ENCODE data around the gene CERT1.
"Not testable (repeated sequence)": the region's sequence is repeated elsewhere in the genome, so short reads cannot be mapped to it uniquely, and the experiment has no call there.

The CERT1 gene

DNA sequence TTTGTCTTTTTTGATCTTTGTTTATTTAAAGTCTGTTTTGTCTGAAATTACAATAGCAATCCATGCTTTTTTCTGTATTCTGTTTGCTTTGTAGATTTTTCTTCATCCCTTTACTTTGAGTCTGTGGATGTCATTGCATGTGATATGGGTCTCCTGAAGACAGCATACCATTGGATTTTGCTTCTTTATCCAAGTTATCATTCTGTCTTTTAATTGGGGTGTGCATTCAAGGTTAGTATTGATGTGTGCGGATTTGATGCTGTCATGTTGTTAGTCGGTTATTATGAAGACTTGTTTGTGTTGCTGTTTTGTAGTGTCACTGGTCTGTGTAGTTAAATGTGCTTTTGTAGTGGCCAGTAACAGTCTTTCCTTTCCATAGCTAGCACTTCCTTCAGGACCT lies 23.3 kb upstream of the CERT1 start:
- DNase-seq (ENCODE audit: insufficient read length, low spot score) (no peak), FAIRE-seq (peak; percentile 45)
- no peak for TF ChIP-seq POLR2A (IDR thresholded peaks at IDR 0.05; ENCODE audit: low read depth, low read length)

DNA sequence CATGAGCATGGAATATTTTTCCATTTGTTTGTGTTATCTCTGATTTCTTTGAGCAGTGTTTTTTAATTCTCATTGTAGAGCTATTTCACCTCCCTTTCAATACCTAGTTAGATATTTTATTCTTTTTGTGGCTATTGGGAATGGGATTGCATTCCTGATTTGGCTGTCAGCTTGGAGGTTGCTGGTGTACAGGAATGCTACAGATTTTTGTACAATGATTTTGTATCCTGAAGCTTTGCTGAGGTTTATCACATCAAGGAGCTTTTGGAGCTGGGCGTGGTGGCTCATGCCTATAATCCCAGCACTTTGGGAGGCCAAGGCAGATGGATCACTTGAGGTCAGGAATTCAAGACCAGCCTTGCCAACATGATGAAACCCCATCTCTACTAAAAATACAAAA lies 22.3 kb upstream of the CERT1 start:
- not testable (repeated sequence) for DNase-seq (ENCODE audit: insufficient read length, low spot score); FAIRE-seq

DNA sequence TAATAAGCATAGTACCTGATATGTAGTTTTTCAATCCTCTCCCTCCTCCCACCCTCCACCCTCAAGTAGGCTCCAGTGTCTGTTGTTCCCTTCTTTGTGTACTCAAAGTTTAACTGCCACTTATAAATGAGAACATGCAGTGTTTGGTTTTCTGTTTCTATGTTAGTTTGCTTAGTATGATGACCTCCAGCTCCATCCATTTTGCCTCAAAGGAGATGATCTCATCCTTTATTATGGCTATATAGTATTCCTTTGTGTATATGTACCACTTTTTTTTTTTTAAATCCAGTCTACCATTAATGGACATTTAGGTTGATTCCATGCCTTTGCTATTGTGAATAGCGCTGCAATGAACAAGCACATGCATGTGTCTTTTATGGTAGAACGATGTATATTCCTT lies 20.8 kb upstream of the CERT1 start:
- no peak for FAIRE-seq
- no peak for DNase-seq (ENCODE audit: insufficient read length, low spot score)
- TF ChIP-seq POLR2A (IDR thresholded peaks at IDR 0.05; ENCODE audit: low read depth, low read length), result no peak

DNA sequence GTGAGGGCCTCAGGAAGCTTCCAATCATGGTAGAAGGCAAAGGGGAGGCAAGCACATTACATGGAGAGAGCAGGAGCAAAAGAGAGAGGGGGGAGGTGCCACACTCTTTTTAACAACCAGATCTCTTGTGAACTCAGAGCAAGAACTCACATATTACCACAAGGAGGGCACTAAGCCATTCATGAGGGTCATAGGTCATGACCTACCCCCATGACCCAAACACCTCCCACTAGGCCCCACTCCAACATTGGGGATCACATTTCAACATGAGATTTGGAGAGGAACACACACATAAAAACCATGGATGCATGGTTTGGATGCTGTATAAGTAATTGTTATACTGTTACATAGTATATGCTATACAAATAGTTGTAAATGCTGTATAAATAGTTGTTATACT lies 17.8 kb upstream of the CERT1 start:
- no peak for FAIRE-seq
- DNase-seq (ENCODE audit: insufficient read length, low spot score), result no peak
- no peak for TF ChIP-seq POLR2A (IDR thresholded peaks at IDR 0.05; ENCODE audit: low read depth, low read length)

DNA sequence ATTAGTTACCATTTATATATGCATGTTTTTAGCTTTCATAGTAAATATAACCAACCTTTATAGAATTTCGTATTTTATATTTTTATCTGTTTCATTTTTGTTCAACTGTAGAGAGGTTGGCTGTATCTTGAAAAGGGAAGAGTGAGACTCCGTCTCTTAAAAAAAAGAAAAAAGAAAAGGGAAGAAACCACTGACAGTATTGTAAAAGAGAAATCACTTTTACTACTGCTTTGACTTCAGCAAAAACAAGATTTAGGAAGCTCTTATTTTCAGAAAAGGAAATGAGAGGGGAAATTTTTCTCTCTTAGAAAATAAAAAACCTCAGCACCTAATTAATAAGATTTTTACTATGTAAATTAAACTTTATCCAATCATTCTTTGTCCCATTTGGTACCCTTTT lies 14.6 kb upstream of the CERT1 start:
- FAIRE-seq, result no peak
- TF ChIP-seq POLR2A (IDR thresholded peaks at IDR 0.05; ENCODE audit: low read depth, low read length), result no peak

DNA sequence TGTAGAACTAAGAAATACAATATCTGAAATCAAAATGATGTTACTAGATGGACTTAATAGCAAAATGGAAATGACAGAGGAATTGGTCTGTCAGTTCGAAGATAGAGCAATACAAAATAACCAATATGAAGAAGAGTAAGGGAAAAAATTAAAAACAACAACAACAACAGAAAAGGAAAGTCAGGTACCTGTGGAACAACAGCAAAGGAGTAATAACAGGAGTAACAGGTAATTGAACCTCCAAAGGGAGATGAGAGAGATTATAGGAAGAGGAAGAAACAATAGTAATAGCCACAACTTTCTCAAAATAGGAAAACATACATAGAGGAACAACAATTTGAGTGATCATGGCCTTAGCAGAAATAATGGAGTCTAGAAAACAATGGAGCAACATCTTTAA lies 13.9 kb upstream of the CERT1 start:
- DNase-seq (ENCODE audit: insufficient read length, low spot score) (no peak), FAIRE-seq (no peak)
- TF ChIP-seq POLR2A (IDR thresholded peaks at IDR 0.05; ENCODE audit: low read depth, low read length), result no peak

More for the DNA sequence above, 14.6 kb upstream of the CERT1 start:
- no peak for DNase-seq (ENCODE audit: insufficient read length, low spot score)

DNA sequence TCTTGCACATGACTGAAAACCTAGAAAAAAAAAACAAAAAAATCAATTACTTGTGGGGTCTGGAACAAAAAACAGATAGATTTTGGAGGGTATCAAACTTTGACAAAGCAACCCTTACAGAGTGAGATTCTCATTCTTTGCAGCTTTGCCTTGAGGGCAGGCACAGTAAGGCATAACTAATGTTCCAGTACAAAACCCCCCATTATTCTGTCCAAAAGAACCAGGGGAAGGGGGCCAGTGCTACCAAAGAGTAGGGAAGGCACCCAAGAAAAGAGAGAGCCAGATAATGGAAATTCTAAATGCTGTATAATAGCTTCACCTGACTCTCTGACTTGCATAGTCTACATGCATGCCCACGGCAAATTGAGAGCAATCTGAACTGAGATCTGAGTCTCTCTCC lies 13.2 kb upstream of the CERT1 start:
- no peak for FAIRE-seq
- no peak for DNase-seq (ENCODE audit: insufficient read length, low spot score)
- no peak for TF ChIP-seq POLR2A (IDR thresholded peaks at IDR 0.05; ENCODE audit: low read depth, low read length)

DNA sequence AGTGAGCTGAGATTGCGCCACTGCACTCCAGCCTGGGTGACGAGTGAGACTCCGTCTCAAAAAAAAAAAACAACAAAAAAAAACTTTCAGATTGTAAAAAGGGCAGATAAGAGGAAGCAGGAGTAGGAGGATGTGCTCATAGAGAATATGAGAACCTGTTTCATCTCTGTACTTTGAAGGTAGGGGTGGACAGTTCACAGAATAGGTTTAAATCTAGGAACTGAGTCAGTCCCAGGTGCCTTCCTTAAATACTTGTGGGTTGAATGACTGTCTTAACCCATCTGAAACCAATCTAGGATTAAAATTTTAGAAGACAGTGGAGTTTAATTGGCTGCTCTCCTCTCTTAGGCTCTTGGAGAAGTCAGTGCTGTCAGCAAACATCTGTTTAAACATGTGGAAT lies 12.6 kb upstream of the CERT1 start:
- no peak for TF ChIP-seq POLR2A (IDR thresholded peaks at IDR 0.05; ENCODE audit: low read depth, low read length)
- DNase-seq (ENCODE audit: insufficient read length, low spot score) (no peak), FAIRE-seq (no peak)

DNA sequence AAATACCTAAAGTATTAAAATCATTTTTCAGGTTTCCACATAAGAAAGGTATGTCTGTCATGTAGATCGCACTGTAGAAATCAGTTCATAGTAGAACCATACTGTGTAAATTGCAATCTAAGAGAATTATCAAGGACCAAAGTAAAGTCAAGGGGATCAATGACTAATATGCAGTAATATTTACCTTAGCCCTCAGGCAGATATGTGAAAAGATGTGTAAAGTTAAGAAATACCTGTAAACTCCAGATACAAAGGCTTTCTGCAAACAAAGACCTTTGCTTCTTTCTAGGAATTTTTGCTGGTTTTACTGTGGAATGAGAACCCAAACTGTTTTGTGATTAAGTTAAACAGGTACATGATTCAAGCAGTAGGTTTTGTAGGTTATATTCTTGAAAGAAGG lies 11.8 kb upstream of the CERT1 start:
- no peak for FAIRE-seq
- TF ChIP-seq POLR2A (IDR thresholded peaks at IDR 0.05; ENCODE audit: low read depth, low read length), result no peak
- DNase-seq (ENCODE audit: insufficient read length, low spot score), result no peak

DNA sequence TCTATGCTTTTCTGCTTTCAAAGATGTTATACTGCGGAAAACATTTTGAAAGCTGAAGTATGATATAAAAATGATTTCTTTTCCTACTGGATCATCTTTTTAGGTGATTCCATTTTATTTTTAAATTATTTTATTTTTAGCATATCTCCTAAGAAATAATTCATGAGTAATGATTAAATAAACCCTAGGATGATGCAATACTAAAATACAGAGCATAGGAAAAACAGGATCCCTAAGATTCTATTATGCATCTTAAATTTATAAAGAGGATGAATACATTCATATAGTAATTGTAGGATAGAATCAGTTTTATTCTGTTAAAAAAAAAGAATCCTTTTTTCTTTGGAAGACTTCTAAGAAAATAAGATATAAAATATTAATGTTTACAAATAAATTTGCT lies 11.1 kb upstream of the CERT1 start:
- FAIRE-seq (no peak), DNase-seq (ENCODE audit: insufficient read length, low spot score) (no peak)
- no peak for TF ChIP-seq POLR2A (IDR thresholded peaks at IDR 0.05; ENCODE audit: low read depth, low read length)

DNA sequence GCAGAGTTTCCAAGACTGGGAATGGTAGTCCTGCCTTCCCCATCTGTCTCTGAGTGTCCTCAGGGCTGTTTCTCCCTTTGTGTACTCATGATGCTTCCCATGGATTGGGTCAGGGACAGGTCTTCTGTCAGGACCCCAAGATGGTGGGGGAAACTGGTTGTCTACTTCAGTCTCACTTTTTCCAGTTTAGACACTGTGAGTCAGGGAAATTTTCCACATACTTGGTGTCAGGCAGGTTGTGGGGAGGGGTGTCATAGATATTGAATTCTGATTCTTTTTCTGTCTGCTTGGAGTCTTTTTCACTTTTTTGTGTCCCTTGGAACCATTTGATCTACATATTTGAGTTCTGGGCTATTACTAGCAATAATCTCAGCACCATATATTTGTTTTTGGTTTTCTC lies 10.6 kb upstream of the CERT1 start:
- TF ChIP-seq POLR2A (IDR thresholded peaks at IDR 0.05; ENCODE audit: low read depth, low read length), result no peak
- no peak for DNase-seq (ENCODE audit: insufficient read length, low spot score)
- FAIRE-seq, result no peak

DNA sequence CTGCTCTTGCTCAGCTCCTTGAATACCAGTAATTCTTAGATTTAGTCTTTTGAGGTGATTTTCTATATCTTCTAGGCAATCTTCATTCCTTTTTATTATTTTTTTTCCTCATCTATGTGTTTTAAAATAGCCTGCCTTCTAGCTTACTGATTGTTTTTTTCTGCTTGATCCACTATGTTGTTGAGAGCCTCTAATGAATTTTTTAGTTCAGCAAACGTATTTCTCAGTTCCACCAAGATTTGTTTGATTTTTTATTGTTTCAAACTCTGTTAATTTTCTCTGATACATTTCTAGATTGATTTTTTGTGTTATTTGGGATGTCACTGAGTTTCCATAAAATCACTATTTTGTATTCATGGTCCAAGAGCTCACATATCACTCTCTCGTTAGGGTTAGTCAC lies 9.8 kb upstream of the CERT1 start:
- DNase-seq (ENCODE audit: insufficient read length, low spot score) (no peak), FAIRE-seq (no peak)
- TF ChIP-seq POLR2A (IDR thresholded peaks at IDR 0.05; ENCODE audit: low read depth, low read length), result no peak

DNA sequence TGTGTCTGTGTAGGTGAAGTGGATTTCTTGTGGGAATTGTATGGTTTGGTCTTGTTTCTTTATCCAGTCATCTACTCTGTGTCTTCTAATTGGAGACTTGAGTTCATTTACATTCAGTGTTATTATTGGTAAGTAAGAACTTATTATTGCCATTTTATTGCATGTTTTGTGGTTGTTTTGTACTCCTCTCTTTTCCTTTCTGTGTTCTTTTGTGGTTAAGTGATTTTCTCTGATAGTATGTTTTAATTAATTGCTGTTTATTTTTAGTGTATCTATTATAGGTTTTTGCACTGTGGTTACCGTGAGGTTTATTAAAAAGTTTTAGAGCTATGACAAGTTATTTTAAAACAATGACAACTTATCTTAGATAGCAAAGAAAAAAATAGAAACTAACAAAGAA lies 8.3 kb upstream of the CERT1 start:
- DNase-seq (ENCODE audit: insufficient read length, low spot score), result no peak
- no peak for FAIRE-seq
- no peak for TF ChIP-seq POLR2A (IDR thresholded peaks at IDR 0.05; ENCODE audit: low read depth, low read length)

DNA sequence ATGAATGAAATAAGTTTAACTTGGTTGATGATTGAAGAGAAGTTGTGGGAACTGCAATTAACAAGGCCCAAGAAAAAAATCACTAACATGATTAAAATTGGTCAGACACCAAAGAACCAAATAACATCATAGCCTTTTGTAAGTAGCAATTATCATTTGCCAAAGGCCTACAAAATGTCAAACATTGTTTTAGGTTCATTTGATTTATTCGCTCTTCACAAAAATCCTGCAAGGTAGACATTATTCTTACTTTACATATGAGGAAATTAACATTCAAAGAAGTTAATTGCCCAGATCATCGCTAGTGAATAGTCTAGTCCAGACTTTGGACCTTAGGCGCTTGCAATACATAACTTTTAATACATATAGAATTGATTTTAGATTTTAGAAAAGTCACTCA lies 2.9 kb upstream of the CERT1 start:
- FAIRE-seq, result no peak
- TF ChIP-seq POLR2A (IDR thresholded peaks at IDR 0.05; ENCODE audit: low read depth, low read length), result no peak
- DNase-seq (ENCODE audit: insufficient read length, low spot score), result no peak

DNA sequence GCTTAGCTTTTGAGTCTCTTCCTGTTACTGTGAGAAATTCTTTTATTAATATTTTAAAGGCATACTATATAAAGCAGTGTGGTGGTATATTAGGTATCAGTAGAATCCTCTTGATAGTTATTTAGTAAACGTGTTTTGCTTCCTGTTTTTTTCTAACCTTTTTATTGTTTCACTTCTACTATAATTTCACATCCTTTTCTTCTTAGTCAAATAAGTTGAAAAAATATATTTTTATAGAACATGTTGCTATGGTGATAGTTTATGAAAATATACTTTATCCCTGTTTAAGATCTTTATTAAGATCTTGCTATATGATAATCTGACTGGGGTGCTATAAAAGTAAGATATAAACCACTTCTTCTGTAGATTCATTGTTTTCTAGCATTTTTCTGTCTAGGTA lies 2.4 kb upstream of the CERT1 start:
- TF ChIP-seq POLR2A (IDR thresholded peaks at IDR 0.05; ENCODE audit: low read depth, low read length), result no peak
- DNase-seq (ENCODE audit: insufficient read length, low spot score) (no peak), FAIRE-seq (no peak)

DNA sequence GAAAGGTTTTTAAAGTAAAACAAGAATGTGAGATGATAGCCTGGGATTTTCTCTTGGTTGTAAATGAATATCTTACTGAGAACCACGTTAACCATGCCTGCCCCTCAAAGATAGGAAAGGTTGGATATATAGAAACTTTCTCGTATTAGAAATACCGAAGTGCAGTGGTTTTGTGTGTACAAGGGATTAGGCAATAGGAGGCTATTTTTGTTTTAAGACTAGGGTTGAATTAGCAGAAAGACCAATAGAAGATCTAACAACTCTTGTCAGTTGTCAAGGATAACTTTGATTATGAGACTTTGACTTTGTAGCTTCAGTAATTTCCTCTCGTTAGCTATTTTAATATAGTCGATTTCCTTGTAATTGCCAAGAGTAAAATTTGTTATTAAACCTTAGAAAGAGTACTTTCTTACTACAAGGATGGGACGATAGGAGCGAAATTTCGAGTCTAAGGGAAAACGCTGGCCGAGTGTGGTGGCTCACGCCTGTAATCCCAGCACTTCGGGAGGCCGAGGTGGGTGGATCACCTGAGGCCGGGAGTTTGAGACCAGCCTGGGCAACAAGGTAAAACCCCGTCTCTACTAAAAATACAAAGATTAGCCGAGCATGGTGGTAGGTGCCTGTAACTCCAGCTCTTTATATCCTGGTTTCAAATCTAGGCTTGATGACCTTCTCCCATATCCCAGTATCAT lies 1.1 kb upstream of the CERT1 start:
- DNase-seq (ENCODE audit: insufficient read length, low spot score) (no peak), FAIRE-seq (peak; percentile 62)

More for the DNA sequence above, 1.1 kb upstream of the CERT1 start:
- no peak for TF ChIP-seq POLR2A (IDR thresholded peaks at IDR 0.05; ENCODE audit: low read depth, low read length)

Measured in H54 (cell line).